Upper lobe of left lung (tissue), 6 donors: ENCODE data around the gene IFI27. TPM values are rescaled to one million over a fixed set of nuclear protein-coding genes. Genes with fewer than 3 reads are reported as not detected.
"Not testable (repeated sequence)": the region's sequence is repeated elsewhere in the genome, so short reads cannot be mapped to it uniquely, and the experiment has no call there.

Source experiments
- ATAC-seq, 2 donors: fragments of 200-7000 bp; cut with Tn5 transposase; one replicate each; pipeline ENCODE4 v1.9.1; 2022; ENCODE audit warnings: mild to moderate bottlenecking in 2 of 2, moderate library complexity in 2 of 2; ENCODE audit not compliant: low FRiP score in 2 of 2
- DNase-seq, 2 donors: peaks; one replicate each; pipeline ENCODE4 v3.0.0-alpha.2; 2019 to 2020
- H3K27ac ChIP-seq, 4 donors: fragments of 200-600 bp; sonication (generic); one replicate each; pipeline ENCODE4 v1.5.1; 2016 to 2019
- H3K27me3 ChIP-seq, 4 donors: fragments of 200-600 bp; sonication (generic); one replicate each; pipeline ENCODE4 v1.5.1; 2017 to 2019
- H3K36me3 ChIP-seq, 4 donors: fragments of 200-600 bp; sonication (generic); one replicate each; pipeline ENCODE4 v1.5.1; 2016 to 2019
- H3K4me1 ChIP-seq, 4 donors: fragments of 200-600 bp; sonication (generic); one replicate each; pipeline ENCODE4 v1.5.1; 2018 to 2019
- H3K4me3 ChIP-seq, 4 donors: fragments of 200-600 bp; sonication (generic); one replicate each; pipeline ENCODE4 v1.5.1; 2017 to 2019; ENCODE audit warnings: mild to moderate bottlenecking in 2 of 4, moderate library complexity in 1 of 4
- H3K9me3 ChIP-seq, 4 donors: fragments of 200-600 bp; sonication (generic); one replicate each; pipeline ENCODE4 v1.5.1; 2018 to 2019
- CTCF ChIP-seq, 6 experiments: fragments of 450-650 bp in 4 of 6; fragments of 200-600 bp in 2 of 6; sonication (generic) in 2 of 6; IDR thresholded peaks; one replicate each; pipeline ENCODE4 v1.5.1; 2016 to 2019; ENCODE audit warnings: antibody characterized with exemption in 6 of 6
- EP300 ChIP-seq, 4 donors: sonication (generic); formaldehyde crosslinking; IDR thresholded peaks; one replicate each; pipeline ENCODE4 v1.5.1; 2017; ENCODE audit warnings: antibody characterized with exemption in 4 of 4, control low read depth in 2 of 4
- POLR2A ChIP-seq, 4 donors: fragments of 450-650 bp; IDR thresholded peaks; one replicate each; pipeline ENCODE4 v1.5.1; 2016 to 2017; ENCODE audit warnings: antibody characterized with exemption in 4 of 4, mild to moderate bottlenecking in 2 of 4
- POLR2AphosphoS5 ChIP-seq, 2 donors: sonication (generic); formaldehyde crosslinking; IDR thresholded peaks; one replicate each; pipeline ENCODE4 v1.5.1; 2017; ENCODE audit warnings: antibody characterized with exemption in 2 of 2
- WGBS, 2 donors: methylation state at CpG; one replicate each; pipeline ENCODE4 v1.1.5; 2017 to 2018; 5-methylcytosine and 5-hydroxymethylcytosine counted together
- total RNA-seq, 6 donors: library from RNA; depleted of rRNA in 4 of 6; stranded (reverse); fragments of >200 nt in 4 of 6; gene quantifications; one replicate each; pipeline versions ENCODE4 v1.1.0 to v1.2.1, GENCODE V29; 2016 to 2021
- donor health status: DM: no; HTN: no; CAD: no; lungs with moderate emphysema.
- donor health status: DM: no; HTN: yes; CAD: no; lungs with severe emphysema.

IFI27 gene
- total RNA-seq, 6 donors from 2014 or later, result 210 to 729 (median 328) TPM

GRCh38 chr14:94144765-94145164 is 34.2 kb downstream of the IFI27 start:
- no peak overlapping the region for H3K27ac ChIP-seq

GRCh38 chr14:94145902-94146527 is 35.5 kb downstream of the IFI27 start:
- Histone ChIP-seq H3K9me3 (no peaks in the 10 kb centered on the region), H3K36me3 (no peaks in the 10 kb centered on the region), H3K4me3 (no peak overlapping the region), H3K4me1 (peaks cover 3 to 7% (median 5%) of the 10 kb centered on the region in 4 donors), H3K27me3 (no peaks in the 10 kb centered on the region), H3K27ac (peak overlapping the region in 1 of 4 donors; percentile 18)
- 66 to 78% methylated on average over 6 of the region's 6 CpGs for WGBS, 2 donors
- ATAC-seq (no peak), DNase-seq (no peak)
- no peak for TF ChIP-seq POLR2AphosphoS5 (IDR thresholded peaks at IDR 0.05)
- no peak for TF ChIP-seq EP300 (IDR thresholded peaks at IDR 0.05)
- TF ChIP-seq POLR2A (IDR thresholded peaks at IDR 0.05), result no peak
- no peak for TF ChIP-seq CTCF (IDR thresholded peaks at IDR 0.05)

More at GRCh38 chr14:94144765-94145164, 34.2 kb downstream of the IFI27 start:
- 79 to 90% methylated on average over 1 of the region's 1 CpG for WGBS, 2 donors
- Histone ChIP-seq H3K36me3 (no peaks in the 10 kb centered on the region), H3K4me3 (no peak overlapping the region), H3K4me1 (peaks cover 3 to 7% (median 5%) of the 10 kb centered on the region in 4 donors), H3K9me3 (no peaks in the 10 kb centered on the region), H3K27me3 (no peaks in the 10 kb centered on the region)
- ATAC-seq (no peak), DNase-seq (peak in 1 of 2 donors; percentile 71)
- TF ChIP-seq CTCF (IDR thresholded peaks at IDR 0.05), result no peak
- TF ChIP-seq POLR2AphosphoS5 (IDR thresholded peaks at IDR 0.05), result no peak
- no peak for TF ChIP-seq POLR2A (IDR thresholded peaks at IDR 0.05)
- no peak for TF ChIP-seq EP300 (IDR thresholded peaks at IDR 0.05)

- no peaks in the 10 kb centered on the region for H3K9me3 ChIP-seq
- ATAC-seq, result no peak
Observed at GRCh38 chr14:94152676-94153075, 42.1 kb downstream of the IFI27 start.

GRCh38 chr14:94153750-94154342 is 43.3 kb downstream of the IFI27 start:
- no peak for ATAC-seq
- H3K36me3 ChIP-seq, result no peaks in the 10 kb centered on the region
- no peak for DNase-seq
- TF ChIP-seq CTCF (IDR thresholded peaks at IDR 0.05) (no peak), POLR2A (IDR thresholded peaks at IDR 0.05) (no peak), POLR2AphosphoS5 (IDR thresholded peaks at IDR 0.05) (no peak), EP300 (IDR thresholded peaks at IDR 0.05) (no peak)
- H3K27me3 ChIP-seq, result no peaks in the 10 kb centered on the region
- no peak overlapping the region for H3K27ac ChIP-seq
- no peak overlapping the region for H3K4me3 ChIP-seq
- peaks cover 0 to 16% (median 0%) of the 10 kb centered on the region in 4 donors for H3K4me1 ChIP-seq
- no peaks in the 10 kb centered on the region for H3K9me3 ChIP-seq
- WGBS, 2 donors, result 73 to 74% methylated on average over 6 of the region's 6 CpGs

More at GRCh38 chr14:94152676-94153075, 42.1 kb downstream of the IFI27 start:
- 94 to 95% methylated on average over 1 of the region's 1 CpG for WGBS, 2 donors
- Histone ChIP-seq H3K4me3 (no peak overlapping the region), H3K4me1 (peaks cover 0 to 8% (median 0%) of the 10 kb centered on the region in 4 donors), H3K27ac (no peak overlapping the region), H3K36me3 (no peaks in the 10 kb centered on the region), H3K27me3 (no peaks in the 10 kb centered on the region)
- TF ChIP-seq EP300 (IDR thresholded peaks at IDR 0.05), result no peak
- TF ChIP-seq POLR2AphosphoS5 (IDR thresholded peaks at IDR 0.05), result no peak
- TF ChIP-seq CTCF (IDR thresholded peaks at IDR 0.05), result no peak
- no peak for TF ChIP-seq POLR2A (IDR thresholded peaks at IDR 0.05)
- no peak for DNase-seq

GRCh38 chr14:94156143-94156542 is 45.6 kb downstream of the IFI27 start:
- 95 to 100% methylated on average over 1 of the region's 1 CpG for WGBS, 2 donors
- not testable (repeated sequence) for ATAC-seq, H3K27ac ChIP-seq

More at GRCh38 chr14:94156143-94156542, 45.6 kb downstream of the IFI27 start:
- not testable (repeated sequence) for H3K36me3 ChIP-seq, H3K9me3 ChIP-seq, H3K4me3 ChIP-seq, DNase-seq, H3K27me3 ChIP-seq
- H3K4me1 ChIP-seq, result peaks cover 0 to 16% (median 0%) of the 10 kb centered on the region in 4 donors
